HepG2 (cell line): Measurements from ENCODE around the gene SLC38A1. TPM values are rescaled to one million over a fixed set of nuclear protein-coding genes. Genes with fewer than 3 reads are reported as not detected.
A peak's percentile ranks its signal among the peaks of the same experiment; 100 is the strongest.

Experiments used
- ARID4A ChIP-seq: sonication (generic); formaldehyde crosslinking; IDR thresholded peaks from 2 replicates; pipeline ENCODE4 v1.5.0; 2020; ENCODE audit warnings: mild to moderate bottlenecking, missing genetic modification reagents, borderline replicate concordance
- HIVEP1 ChIP-seq: sonication (generic); formaldehyde crosslinking; IDR thresholded peaks from 2 replicates; pipeline ENCODE4 v1.4.0; 2020; ENCODE audit warnings: mild to moderate bottlenecking, missing genetic modification reagents
- IKZF4 ChIP-seq: sonication (generic); formaldehyde crosslinking; IDR thresholded peaks from 2 replicates; pipeline ENCODE4 v1.5.1; 2020; ENCODE audit warnings: borderline replicate concordance, mild to moderate bottlenecking, low read depth, missing genetic modification reagents; ENCODE audit errors: not compliant biosample characterization
- NFATC3 ChIP-seq: sonication (generic); formaldehyde crosslinking; IDR thresholded peaks from 2 replicates; pipeline ENCODE4 v1.5.1; 2020; ENCODE audit warnings: mild to moderate bottlenecking, missing genetic modification reagents
- POLR2A ChIP-seq, 2 experiments: IDR thresholded peaks; 2 replicates each; pipeline ENCODE4 v1.6.1; 2011; ENCODE audit warnings: low read depth in 2 of 2, low read length in 2 of 2, mild to moderate bottlenecking in 1 of 2, moderate library complexity in 1 of 2; ENCODE audit not compliant: insufficient read depth in 1 of 2
- POLR2G ChIP-seq: fragments of 200-400 bp; formaldehyde crosslinking; IDR thresholded peaks from 2 replicates; pipeline ENCODE4 v1.6.1; 2018; ENCODE audit warnings: mild to moderate bottlenecking, low read depth, low read length, moderate library complexity
- PRDM10 ChIP-seq: sonication (generic); formaldehyde crosslinking; IDR thresholded peaks from 2 replicates; pipeline ENCODE4 v1.4.0; 2020; ENCODE audit warnings: low read depth, missing genetic modification reagents
- RBM39 ChIP-seq: fragments of 200-400 bp; formaldehyde crosslinking; IDR thresholded peaks from one replicate; pipeline ENCODE4 v1.6.1; 2018; ENCODE audit warnings: antibody characterized with exemption, mild to moderate bottlenecking, low read depth, low read length; ENCODE audit not compliant: poor library complexity, severe bottlenecking
- SIN3A ChIP-seq: IDR thresholded peaks from 2 replicates; pipeline ENCODE4 v1.6.1; 2011; ENCODE audit warnings: low read depth, mild to moderate bottlenecking, control low read depth, low read length, borderline replicate concordance
- TGIF2 ChIP-seq: IDR thresholded peaks from 2 replicates; pipeline ENCODE4 v1.6.1; 2016; ENCODE audit warnings: control low read depth, missing compliant biosample characterization
- ZNF337 ChIP-seq: sonication (generic); formaldehyde crosslinking; IDR thresholded peaks from 2 replicates; pipeline ENCODE4 v1.5.1; 2020; ENCODE audit warnings: missing genetic modification reagents, low read depth, mild to moderate bottlenecking, borderline replicate concordance
- ZNF737 ChIP-seq: sonication (generic); formaldehyde crosslinking; IDR thresholded peaks from 2 replicates; pipeline ENCODE4 v1.5.0; 2020; ENCODE audit warnings: missing genetic modification reagents, mild to moderate bottlenecking, borderline replicate concordance
- polyA plus RNA-seq, 8 experiments: library from polyadenylated mRNA; depleted of rRNA in 3 of 8; stranded (reverse) in 7 of 8; unstranded in 1 of 8; fragments of >200 nt; fragmentation: Illumina TruSeq in 4 of 8; extraction: Trizol in 4 of 8; gene quantifications; 2 replicates each; pipeline versions ENCODE4 v1.2.1 to v1.2.3, GENCODE V29; 2011 to 2016; ENCODE audit warnings: low read depth in 4 of 8, missing spikeins in 1 of 8, mixed read lengths in 1 of 8; ENCODE audit not compliant: insufficient read depth in 1 of 8
- total RNA-seq, 5 experiments: library from RNA; depleted of rRNA; stranded (reverse); fragments of >200 nt; fragmentation: Illumina TruSeq; extraction: Trizol; gene quantifications; 2 replicates each; pipeline ENCODE4 v1.2.3, GENCODE V29; 2016; ENCODE audit warnings: low read depth in 1 of 5
- TF ChIP-seq, protein P1 (sequence below): sonication (generic); formaldehyde crosslinking; IDR thresholded peaks from 2 replicates; pipeline ENCODE4 v1.5.1; 2020; ENCODE audit warnings: mild to moderate bottlenecking, missing genetic modification reagents, moderate library complexity

The SLC38A1 gene
- total and polyA plus RNA-seq, 2 of the 13 experiments (the other 11 are each of a cell fraction or from before 2014, with no cell fraction given) = 47.0 to 50.6 TPM

GRCh38 chr12:46267575-46267824, 1.3 kb downstream of the SLC38A1 start (continued):
- TF ChIP-seq RBM39 = peak; percentile 12
- TF ChIP-seq ARID4A (CRISPR knock-in tag) = peak; percentile 48; the same call in 1 of the 2 replicates
- TF ChIP-seq HIVEP1 (CRISPR knock-in tag) = 0 out of 2 replicates have a peak, but pooled peaks have one; percentile 2
- TF ChIP-seq PRDM10 (CRISPR knock-in tag) = no peak
- peak; percentile 19 for TF ChIP-seq IKZF4
- TF ChIP-seq POLR2A (IDR thresholded peaks at IDR 0.05; ENCODE audit: insufficient read depth in 1 of 2, low read depth in 2 of 2, low read length in 2 of 2) = 0 out of 4 replicates have a peak, but pooled peaks of 1 of the 2 experiments have one; percentile 2
- 0 out of 2 replicates have a peak, but pooled peaks have one; percentile 2 for TF ChIP-seq NFATC3
- no peak for TF ChIP-seq ZNF337 (CRISPR knock-in tag)
- TF ChIP-seq, protein P1, sequence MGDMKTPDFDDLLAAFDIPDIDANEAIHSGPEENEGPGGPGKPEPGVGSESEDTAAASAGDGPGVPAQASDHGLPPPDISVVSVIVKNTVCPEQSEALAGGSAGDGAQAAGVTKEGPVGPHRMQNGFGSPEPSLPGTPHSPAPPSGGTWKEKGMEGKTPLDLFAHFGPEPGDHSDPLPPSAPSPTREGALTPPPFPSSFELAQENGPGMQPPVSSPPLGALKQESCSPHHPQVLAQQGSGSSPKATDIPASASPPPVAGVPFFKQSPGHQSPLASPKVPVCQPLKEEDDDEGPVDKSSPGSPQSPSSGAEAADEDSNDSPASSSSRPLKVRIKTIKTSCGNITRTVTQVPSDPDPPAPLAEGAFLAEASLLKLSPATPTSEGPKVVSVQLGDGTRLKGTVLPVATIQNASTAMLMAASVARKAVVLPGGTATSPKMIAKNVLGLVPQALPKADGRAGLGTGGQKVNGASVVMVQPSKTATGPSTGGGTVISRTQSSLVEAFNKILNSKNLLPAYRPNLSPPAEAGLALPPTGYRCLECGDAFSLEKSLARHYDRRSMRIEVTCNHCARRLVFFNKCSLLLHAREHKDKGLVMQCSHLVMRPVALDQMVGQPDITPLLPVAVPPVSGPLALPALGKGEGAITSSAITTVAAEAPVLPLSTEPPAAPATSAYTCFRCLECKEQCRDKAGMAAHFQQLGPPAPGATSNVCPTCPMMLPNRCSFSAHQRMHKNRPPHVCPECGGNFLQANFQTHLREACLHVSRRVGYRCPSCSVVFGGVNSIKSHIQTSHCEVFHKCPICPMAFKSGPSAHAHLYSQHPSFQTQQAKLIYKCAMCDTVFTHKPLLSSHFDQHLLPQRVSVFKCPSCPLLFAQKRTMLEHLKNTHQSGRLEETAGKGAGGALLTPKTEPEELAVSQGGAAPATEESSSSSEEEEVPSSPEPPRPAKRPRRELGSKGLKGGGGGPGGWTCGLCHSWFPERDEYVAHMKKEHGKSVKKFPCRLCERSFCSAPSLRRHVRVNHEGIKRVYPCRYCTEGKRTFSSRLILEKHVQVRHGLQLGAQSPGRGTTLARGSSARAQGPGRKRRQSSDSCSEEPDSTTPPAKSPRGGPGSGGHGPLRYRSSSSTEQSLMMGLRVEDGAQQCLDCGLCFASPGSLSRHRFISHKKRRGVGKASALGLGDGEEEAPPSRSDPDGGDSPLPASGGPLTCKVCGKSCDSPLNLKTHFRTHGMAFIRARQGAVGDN = peak; percentile 16; the same call in 1 of the 2 replicates
- 0 out of 2 replicates have a peak, but pooled peaks have one; percentile 17 for TF ChIP-seq SIN3A
- TF ChIP-seq ZNF737 (CRISPR knock-in tag) = 0 out of 2 replicates have a peak, but pooled peaks have one; percentile 7
- peak; percentile 48; the same call in 1 of the 2 replicates for TF ChIP-seq POLR2G
- TF ChIP-seq TGIF2 (CRISPR knock-in tag) = no peak
